ES-I3 (cell line): ENCODE results near the gene TNFSF13.
A peak's percentile ranks its signal among the peaks of the same experiment; 100 is the strongest.
"Not testable (repeated sequence)": the region's sequence is repeated elsewhere in the genome, so short reads cannot be mapped to it uniquely, and the experiment has no call there.

Experiments
- H3K36me3 ChIP-seq: 2 replicates; pipeline ENCODE4 v1.6.1; 2013; ENCODE audit warnings: mild to moderate bottlenecking, low read length, control low read depth, moderate library complexity; ENCODE audit not compliant: insufficient read depth
- H3K4me1 ChIP-seq: 2 replicates; pipeline ENCODE4 v1.6.1; 2013; ENCODE audit warnings: mild to moderate bottlenecking, control low read depth, low read length; ENCODE audit not compliant: insufficient read depth
- H3K9ac ChIP-seq: 2 replicates; pipeline ENCODE4 v1.6.1; 2013; ENCODE audit warnings: low read depth, mild to moderate bottlenecking, low read length, moderate library complexity
- H3K9me3 ChIP-seq: 2 replicates; pipeline ENCODE4 v1.6.1; 2013; ENCODE audit warnings: mild to moderate bottlenecking, low read length, moderate library complexity; ENCODE audit not compliant: control insufficient read depth, insufficient read depth

The TNFSF13 gene

GRCh38 chr17:7589204-7589868 is 30.8 kb downstream of the TNFSF13 start:
- no peaks in the 10 kb centered on the region for H3K9me3 ChIP-seq
- peaks cover 23% of the 10 kb centered on the region; the same call in 1 of the 2 replicates for H3K4me1 ChIP-seq
- peaks cover 3% of the 10 kb centered on the region for H3K36me3 ChIP-seq
- H3K9ac ChIP-seq: peak overlapping the region; percentile 87

- Histone ChIP-seq H3K36me3 (peaks cover 5% of the 10 kb centered on the region), H3K9ac (peak within 1 kb of the TSS; percentile 87), H3K4me1 (peaks cover 23% of the 10 kb centered on the region; the same call in 1 of the 2 replicates), H3K9me3 (no peaks in the 10 kb centered on the region)
These were observed 31.5 kb downstream of the TNFSF13 start, which contains the start of gene SOX15 for GRCh38 chr17:7589891-7590691. Gene SOX15 (minus strand): TSS chr17:7590094. CDS start chr17:7589676, 418 bp downstream.

DNA sequence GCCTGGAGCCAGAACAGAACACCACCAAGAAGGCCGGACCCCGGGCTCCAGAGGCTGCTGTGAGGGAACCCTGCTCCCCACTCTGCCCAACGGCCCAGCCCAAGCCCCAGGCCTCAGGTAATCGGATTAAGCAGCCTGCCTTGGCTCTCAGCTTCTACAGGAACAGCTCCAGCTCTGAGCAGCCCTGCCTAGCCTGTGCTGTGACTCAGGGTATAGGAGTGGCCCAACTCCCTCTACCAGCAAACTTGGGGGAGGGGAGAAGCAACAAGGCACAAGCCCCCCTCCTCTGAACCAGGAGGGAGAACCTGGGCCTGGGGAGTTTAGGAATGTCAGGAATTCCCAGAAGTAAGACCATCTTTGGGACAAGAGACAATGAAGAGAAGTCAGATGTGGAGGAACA is 32.2 kb downstream of the TNFSF13 start:
- H3K9ac ChIP-seq: peak overlapping the region; percentile 26
- H3K9me3 ChIP-seq: no peaks in the 10 kb centered on the region
- H3K4me1 ChIP-seq: peaks cover 23% of the 10 kb centered on the region; the same call in 1 of the 2 replicates
- H3K36me3 ChIP-seq: peaks cover 9% of the 10 kb centered on the region

DNA sequence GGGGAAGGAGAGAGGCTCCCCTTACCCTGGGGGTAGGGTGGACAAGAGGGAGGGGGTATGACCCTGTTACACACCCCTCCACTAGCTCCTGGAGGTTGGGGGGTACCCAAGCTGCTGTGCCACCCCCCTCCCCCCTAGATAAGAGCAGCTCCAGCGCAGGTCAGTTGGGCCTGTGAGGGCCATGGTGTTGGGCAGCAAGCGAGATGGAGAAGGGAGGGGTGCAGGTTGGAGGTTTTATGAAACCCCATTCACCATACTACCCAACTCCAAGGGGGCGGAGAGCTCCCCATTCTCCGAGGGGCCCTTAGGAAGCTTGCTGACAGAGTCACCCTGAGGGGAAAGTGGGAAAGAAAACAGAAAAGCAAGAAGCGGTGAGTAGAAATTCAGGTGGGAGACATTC is 33.0 kb downstream of the TNFSF13 start:
- Histone ChIP-seq H3K9ac (no peak overlapping the region), H3K36me3 (peaks cover 9% of the 10 kb centered on the region), H3K4me1 (peaks cover 23% of the 10 kb centered on the region; the same call in 1 of the 2 replicates), H3K9me3 (no peaks in the 10 kb centered on the region)

GRCh38 chr17:7592422-7593021 is 34.0 kb downstream of the TNFSF13 start:
- no peak overlapping the region for H3K9ac ChIP-seq
- peaks cover 9% of the 10 kb centered on the region for H3K36me3 ChIP-seq
- H3K4me1 ChIP-seq: peaks cover 17% of the 10 kb centered on the region; the same call in 1 of the 2 replicates
- no peaks in the 10 kb centered on the region for H3K9me3 ChIP-seq

- Histone ChIP-seq H3K9ac (no peak overlapping the region), H3K36me3 (peaks cover 9% of the 10 kb centered on the region), H3K4me1 (peaks cover 14% of the 10 kb centered on the region; the same call in 1 of the 2 replicates), H3K9me3 (no peaks in the 10 kb centered on the region)
These were observed 34.7 kb downstream of the TNFSF13 start for GRCh38 chr17:7593296-7593695.

DNA sequence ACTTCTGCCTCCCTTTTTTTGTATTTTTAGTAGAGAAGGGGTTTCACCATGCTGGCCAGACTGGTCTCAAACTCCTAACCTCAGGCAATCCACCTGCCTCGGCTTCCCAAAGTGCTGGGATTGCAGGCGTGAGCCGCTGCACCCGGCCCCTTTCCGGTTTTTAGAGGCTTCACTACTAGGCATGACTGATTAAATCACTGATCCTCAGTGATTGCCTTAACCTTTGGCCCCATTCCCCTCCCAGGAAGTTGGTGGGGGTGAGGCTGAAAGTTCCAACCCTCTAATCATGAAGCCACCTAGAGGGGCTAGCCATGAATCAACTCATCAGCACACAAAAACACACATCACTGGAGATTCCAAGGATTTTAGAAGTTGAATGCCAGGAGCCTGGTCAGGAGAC is 39.0 kb downstream of the TNFSF13 start:
- H3K36me3 ChIP-seq, H3K9me3 ChIP-seq, H3K4me1 ChIP-seq, H3K9ac ChIP-seq: not testable (repeated sequence)

- no peaks in the 10 kb centered on the region; the same call in none of the 2 replicates for H3K36me3 ChIP-seq
- no peak overlapping the region for H3K9ac ChIP-seq
These were observed 47.7 kb downstream of the TNFSF13 start for GRCh38 chr17:7606280-7606679.

GRCh38 chr17:7610641-7611040 is 52.1 kb downstream of the TNFSF13 start:
- Histone ChIP-seq H3K4me1 (no peaks in the 10 kb centered on the region; the same call in 1 of the 2 replicates), H3K36me3 (no peaks in the 10 kb centered on the region), H3K9ac (no peak overlapping the region), H3K9me3 (no peaks in the 10 kb centered on the region)

More at GRCh38 chr17:7606280-7606679, 47.7 kb downstream of the TNFSF13 start:
- no peaks in the 10 kb centered on the region for H3K9me3 ChIP-seq
- no peaks in the 10 kb centered on the region for H3K4me1 ChIP-seq
